Caco-2 (cell line): ENCODE measurements around the gene AMD1. TPM values are rescaled to one million over a fixed set of nuclear protein-coding genes. Genes with fewer than 3 reads are reported as not detected.

Source experiments
- BruUV-seq: library from RNA; stranded (reverse); fragments of 400-500 nt; replicated peaks from 2 replicates; lab custom pipeline; 2021; lab: Mats Ljungman, UMichigan
- CTCF ChIA-PET: fragments of 300-600 bp; sonication (Branson Sonifier 250); formaldehyde crosslinking; loops from one replicate; lab custom pipeline; 2022; ENCODE audit warnings: antibody characterized with exemption; lab: Charles Lee
- POLR2A ChIA-PET: fragments of 300-600 bp; sonication (Branson Sonifier 250); formaldehyde crosslinking; loops from one replicate; lab custom pipeline; 2022; ENCODE audit warnings: antibody characterized with exemption; lab: Charles Lee
- DNase-seq, 2 experiments: peaks; one replicate each; pipeline versions ENCODE4 v3.0.0 to v3.0.0-alpha.2; 2020 to 2022
- H3K27me3 ChIP-seq: replicated peaks from 2 replicates; pipeline ENCODE4 v1.6.0; 2011; ENCODE audit warnings: low read length; ENCODE audit not compliant: control insufficient read depth, insufficient read depth
- H3K36me3 ChIP-seq: 2 replicates; pipeline ENCODE4 v1.5.1; 2011; ENCODE audit warnings: low read length; ENCODE audit not compliant: control insufficient read depth, insufficient read depth
- H3K4me1 ChIP-seq: fragments of 250-450 bp; sonication (Bioruptor Pico); 2 replicates; pipeline ENCODE4 v1.5.1; 2020; ENCODE audit warnings: mild to moderate bottlenecking
- H3K4me3 ChIP-seq: 2 replicates; pipeline ENCODE4 v1.5.1; 2011; ENCODE audit warnings: low read depth, mild to moderate bottlenecking, control low read depth, low read length
- H3K9me3 ChIP-seq: fragments of 250-450 bp; sonication (Bioruptor Pico); 2 replicates; pipeline ENCODE4 v1.5.1; 2020; ENCODE audit warnings: mild to moderate bottlenecking, moderate library complexity
- H3K27ac Mint-ChIP-seq: one replicate; pipeline ENCODE4 v1.8.0; 2022; ENCODE audit warnings: mixed read lengths; ENCODE audit not compliant: unreplicated experiment
- H3K27me3 Mint-ChIP-seq: one replicate; pipeline ENCODE4 v1.8.0; 2022; ENCODE audit warnings: mixed read lengths; ENCODE audit not compliant: insufficient read depth, unreplicated experiment
- H3K36me3 Mint-ChIP-seq: one replicate; pipeline ENCODE4 v1.8.0; 2022; ENCODE audit warnings: mild to moderate bottlenecking, mixed read lengths; ENCODE audit not compliant: insufficient read depth, unreplicated experiment
- H3K4me1 Mint-ChIP-seq: one replicate; pipeline ENCODE4 v1.8.0; 2022; ENCODE audit warnings: low read depth, mixed read lengths; ENCODE audit not compliant: unreplicated experiment
- H3K4me3 Mint-ChIP-seq: one replicate; pipeline ENCODE4 v1.8.0; 2022; ENCODE audit warnings: mild to moderate bottlenecking, moderate library complexity, mixed read lengths; ENCODE audit not compliant: unreplicated experiment
- H3K9me3 Mint-ChIP-seq: one replicate; pipeline ENCODE4 v1.8.0; 2022; ENCODE audit warnings: mixed read lengths; ENCODE audit not compliant: unreplicated experiment
- intact Hi-C: fragments of 100-400 bp; cut with micrococcal nuclease; formaldehyde crosslinking; loops from one replicate; pipeline ENCODE4 v1.10.0; 2022; ENCODE audit not compliant: unreplicated experiment
- total RNA-seq: library from RNA; stranded (reverse); gene quantifications from 2 replicates; pipeline ENCODE4 v1.2.3, GENCODE V29; 2022
- TF ChIP-seq, protein P1 (sequence below), 2 experiments: fragments of 200-600 bp in 1 of 2; IDR thresholded peaks; 1 replicate in 1 of 2; 2 replicates in 1 of 2; pipeline versions ENCODE4 v1.5.1 to v1.8.0; 2011 to 2022; ENCODE audit warnings: antibody characterized with exemption in 1 of 2, control low read depth in 1 of 2, inconsistent platforms in 1 of 2, low read depth in 1 of 2, low read length in 1 of 2, mild to moderate bottlenecking in 1 of 2, moderate library complexity in 1 of 2; ENCODE audit not compliant: insufficient read depth in 1 of 2, severe bottlenecking in 1 of 2, unreplicated experiment in 1 of 2

AMD1 gene
- total RNA-seq, 1 experiment from 2014 or later, result 90.0 TPM

GRCh38 chr6:110841266-110841665, 33.3 kb upstream of the AMD1 start:
- Histone ChIP-seq H3K36me3 (no peaks in the 10 kb centered on the region), H3K4me3 (no peak overlapping the region), H3K27me3 (no peaks in the 10 kb centered on the region), H3K9me3 (no peaks in the 10 kb centered on the region), H3K4me1 (no peaks in the 10 kb centered on the region)
- no peak overlapping the region for H3K27ac Mint-ChIP-seq
- TF ChIP-seq, protein P1, sequence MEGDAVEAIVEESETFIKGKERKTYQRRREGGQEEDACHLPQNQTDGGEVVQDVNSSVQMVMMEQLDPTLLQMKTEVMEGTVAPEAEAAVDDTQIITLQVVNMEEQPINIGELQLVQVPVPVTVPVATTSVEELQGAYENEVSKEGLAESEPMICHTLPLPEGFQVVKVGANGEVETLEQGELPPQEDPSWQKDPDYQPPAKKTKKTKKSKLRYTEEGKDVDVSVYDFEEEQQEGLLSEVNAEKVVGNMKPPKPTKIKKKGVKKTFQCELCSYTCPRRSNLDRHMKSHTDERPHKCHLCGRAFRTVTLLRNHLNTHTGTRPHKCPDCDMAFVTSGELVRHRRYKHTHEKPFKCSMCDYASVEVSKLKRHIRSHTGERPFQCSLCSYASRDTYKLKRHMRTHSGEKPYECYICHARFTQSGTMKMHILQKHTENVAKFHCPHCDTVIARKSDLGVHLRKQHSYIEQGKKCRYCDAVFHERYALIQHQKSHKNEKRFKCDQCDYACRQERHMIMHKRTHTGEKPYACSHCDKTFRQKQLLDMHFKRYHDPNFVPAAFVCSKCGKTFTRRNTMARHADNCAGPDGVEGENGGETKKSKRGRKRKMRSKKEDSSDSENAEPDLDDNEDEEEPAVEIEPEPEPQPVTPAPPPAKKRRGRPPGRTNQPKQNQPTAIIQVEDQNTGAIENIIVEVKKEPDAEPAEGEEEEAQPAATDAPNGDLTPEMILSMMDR (IDR thresholded peaks at IDR 0.05; ENCODE audit: insufficient read depth in 1 of 2, low read depth in 1 of 2, low read length in 1 of 2, severe bottlenecking in 1 of 2, unreplicated experiment in 1 of 2), result no peak
- H3K9me3 Mint-ChIP-seq, result no peaks in the 10 kb centered on the region
- CTCF ChIA-PET, result no interaction called here
- no TSS peak for BruUV-seq
- no peaks in the 10 kb centered on the region for H3K4me1 Mint-ChIP-seq
- DNase-seq, result no peak
- no peak overlapping the region for H3K4me3 Mint-ChIP-seq
- no peaks in the 10 kb centered on the region for H3K36me3 Mint-ChIP-seq
- intact Hi-C loops, result no loop called here
- POLR2A ChIA-PET, result no interaction called here
- H3K27me3 Mint-ChIP-seq, result no peaks in the 10 kb centered on the region

GRCh38 chr6:110849781-110850180, 24.8 kb upstream of the AMD1 start:
- Mint-ChIP-seq H3K4me3 (no peak overlapping the region), H3K27ac (no peak overlapping the region), H3K9me3 (no peaks in the 10 kb centered on the region), H3K27me3 (no peaks in the 10 kb centered on the region), H3K36me3 (no peaks in the 10 kb centered on the region), H3K4me1 (no peaks in the 10 kb centered on the region)
- no TSS peak for BruUV-seq
- no peaks in the 10 kb centered on the region for H3K4me1 ChIP-seq
- DNase-seq, result no peak
- no peaks in the 10 kb centered on the region for H3K27me3 ChIP-seq
- intact Hi-C loops, result no loop called here
- ChIA-PET CTCF (no interaction called here), POLR2A (interaction anchor here (0.9 to 1.2 kb wide), 2 partner anchors 25 to 34 kb away, joined by 3 to 4 read pairs; partner anchors contain the start of genes AMD1 and CDK19)
- TF ChIP-seq, protein P1 (IDR thresholded peaks at IDR 0.05; ENCODE audit: insufficient read depth in 1 of 2, low read depth in 1 of 2, low read length in 1 of 2, severe bottlenecking in 1 of 2, unreplicated experiment in 1 of 2), result no peak
- no peaks in the 10 kb centered on the region for H3K36me3 ChIP-seq
- no peaks in the 10 kb centered on the region for H3K9me3 ChIP-seq
- no peak overlapping the region for H3K4me3 ChIP-seq

GRCh38 chr6:110852773-110853172, 21.8 kb upstream of the AMD1 start:
- no peak overlapping the region for H3K4me3 ChIP-seq
- no peaks in the 10 kb centered on the region for H3K9me3 ChIP-seq
- no peak for DNase-seq
- TF ChIP-seq, protein P1 (IDR thresholded peaks at IDR 0.05; ENCODE audit: insufficient read depth in 1 of 2, low read depth in 1 of 2, low read length in 1 of 2, severe bottlenecking in 1 of 2, unreplicated experiment in 1 of 2), result no peak
- no peaks in the 10 kb centered on the region for H3K4me1 Mint-ChIP-seq
- ChIA-PET POLR2A (no interaction called here), CTCF (no interaction called here)
- no peaks in the 10 kb centered on the region for H3K36me3 ChIP-seq
- BruUV-seq, result no TSS peak
- no peaks in the 10 kb centered on the region for H3K27me3 Mint-ChIP-seq
- H3K9me3 Mint-ChIP-seq, result no peaks in the 10 kb centered on the region
- no peaks in the 10 kb centered on the region for H3K36me3 Mint-ChIP-seq
- intact Hi-C loops, result no loop called here
- H3K4me1 ChIP-seq, result no peaks in the 10 kb centered on the region
- no peaks in the 10 kb centered on the region for H3K27me3 ChIP-seq
- no peak overlapping the region for H3K4me3 Mint-ChIP-seq
- H3K27ac Mint-ChIP-seq, result no peak overlapping the region
